C4-2B (cell line): ENCODE results near the gene TIMM8A.

Experiments used
- CTCF ChIP-seq: fragments of 450-650 bp; conservative IDR thresholded peaks from 2 replicates; pipeline ENCODE4 v1.5.1; 2017; ENCODE audit warnings: mild to moderate bottlenecking
- ZFX ChIP-seq: fragments of 450-650 bp; IDR thresholded peaks from 2 replicates; pipeline ENCODE4 v1.6.1; 2017

DNA sequence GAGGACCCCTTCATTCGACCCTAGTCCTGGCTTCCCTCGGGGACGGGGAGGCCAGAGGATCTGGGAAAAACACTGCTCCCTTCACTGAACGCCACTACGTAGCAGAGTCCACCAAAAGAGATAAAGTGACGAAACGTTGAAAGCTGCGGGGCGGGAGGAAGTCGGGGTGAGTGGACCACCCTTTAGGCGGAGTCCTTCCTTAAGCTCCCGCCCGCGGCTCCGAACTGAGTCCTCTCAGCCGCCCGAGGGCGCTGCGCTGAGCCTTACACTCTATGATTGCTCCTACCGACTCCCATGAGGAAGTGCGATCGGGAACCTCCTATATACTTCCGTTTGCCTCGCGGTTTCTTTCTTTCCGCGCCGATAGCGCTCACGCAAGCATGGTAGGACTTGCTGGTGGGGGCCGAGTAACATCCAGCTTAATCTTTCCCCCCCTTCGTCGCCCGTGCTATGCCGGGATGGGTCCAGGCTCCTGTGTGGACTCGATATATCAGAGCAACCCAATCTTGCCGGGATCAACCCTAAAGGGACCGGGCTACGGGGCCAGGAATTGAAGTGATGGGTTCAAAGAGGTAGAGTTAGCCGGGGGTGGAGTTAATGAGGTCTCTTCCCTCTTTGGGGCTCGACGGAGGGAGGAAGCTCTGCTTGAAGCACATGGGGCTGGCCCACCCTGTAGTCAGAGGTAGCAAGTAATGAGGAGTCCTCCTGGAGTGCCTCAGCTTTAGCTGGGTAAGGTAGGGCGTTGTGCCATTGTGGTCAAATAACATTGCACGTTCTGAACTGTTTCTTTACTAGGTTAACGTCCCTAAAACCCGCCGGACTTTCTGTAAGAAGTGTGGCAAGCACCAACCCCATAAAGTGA lies 42.4 kb upstream of the TIMM8A start, which contains the start of gene RPL36A:
- TF ChIP-seq CTCF = peak; percentile 85
- TF ChIP-seq ZFX = no peak
